HepG2 (cell line): Measurements from ENCODE around the gene KCTD13. TPM values are rescaled to one million over a fixed set of nuclear protein-coding genes. Genes with fewer than 3 reads are reported as not detected.

Source experiments
- CREBL2 ChIP-seq: sonication (generic); formaldehyde crosslinking; IDR thresholded peaks from 2 replicates; pipeline ENCODE4 v1.8.1; 2023; ENCODE audit warnings: missing genetic modification reagents, mild to moderate bottlenecking, borderline replicate concordance
- GATAD1 ChIP-seq: IDR thresholded peaks from 2 replicates; pipeline ENCODE4 v1.6.1; 2016; ENCODE audit warnings: missing genetic modification reagents, missing compliant biosample characterization
- KLF11 ChIP-seq: IDR thresholded peaks from 2 replicates; pipeline ENCODE4 v1.6.1; 2016; ENCODE audit warnings: missing compliant biosample characterization
- MTA3 ChIP-seq: sonication (generic); formaldehyde crosslinking; IDR thresholded peaks from 2 replicates; pipeline ENCODE4 v1.4.0; 2020; ENCODE audit warnings: missing genetic modification reagents
- REST ChIP-seq, 2 experiments: IDR thresholded peaks; 2 replicates each; pipeline ENCODE4 v1.6.1; 2011 to 2012; ENCODE audit warnings: low read length in 2 of 2, borderline replicate concordance in 1 of 2, low read depth in 1 of 2, mild to moderate bottlenecking in 1 of 2, moderate library complexity in 1 of 2
- TERF1 ChIP-seq: sonication (generic); formaldehyde crosslinking; IDR thresholded peaks from 2 replicates; pipeline ENCODE4 v1.8.0; 2022; ENCODE audit warnings: mild to moderate bottlenecking, missing genetic modification reagents, moderate library complexity
- ZFAT ChIP-seq: sonication (generic); formaldehyde crosslinking; conservative IDR thresholded peaks from 2 replicates; pipeline ENCODE4 v1.8.1; 2023; ENCODE audit warnings: missing genetic modification reagents, inconsistent platforms
- ZFP36L2 ChIP-seq: sonication (generic); formaldehyde crosslinking; IDR thresholded peaks from 2 replicates; pipeline ENCODE4 v1.4.0; 2020; ENCODE audit warnings: missing genetic modification reagents
- ZNF253 ChIP-seq: sonication (generic); formaldehyde crosslinking; IDR thresholded peaks from 2 replicates; pipeline ENCODE4 v1.8.0; 2022; ENCODE audit warnings: mild to moderate bottlenecking, missing genetic modification reagents, borderline replicate concordance
- ZNF431 ChIP-seq: sonication (generic); formaldehyde crosslinking; IDR thresholded peaks from 2 replicates; pipeline ENCODE4 v1.9.0; 2022; ENCODE audit warnings: missing genetic modification reagents, low read depth, mild to moderate bottlenecking, borderline replicate concordance
- ZNF841 ChIP-seq: sonication (generic); formaldehyde crosslinking; IDR thresholded peaks from 2 replicates; pipeline ENCODE4 v1.8.1; 2023; ENCODE audit warnings: missing genetic modification reagents, borderline replicate concordance
- ZNF878 ChIP-seq: sonication (generic); formaldehyde crosslinking; IDR thresholded peaks from 2 replicates; pipeline ENCODE4 v1.8.1; 2023; ENCODE audit warnings: mild to moderate bottlenecking, missing genetic modification reagents, moderate library complexity
- polyA plus RNA-seq, 8 experiments: library from polyadenylated mRNA; depleted of rRNA in 3 of 8; stranded (reverse) in 7 of 8; unstranded in 1 of 8; fragments of >200 nt; fragmentation: Illumina TruSeq in 4 of 8; extraction: Trizol in 4 of 8; gene quantifications; 2 replicates each; pipeline versions ENCODE4 v1.2.1 to v1.2.3, GENCODE V29; 2011 to 2016; ENCODE audit warnings: low read depth in 4 of 8, missing spikeins in 1 of 8, mixed read lengths in 1 of 8; ENCODE audit not compliant: insufficient read depth in 1 of 8
- total RNA-seq, 5 experiments: library from RNA; depleted of rRNA; stranded (reverse); fragments of >200 nt; fragmentation: Illumina TruSeq; extraction: Trizol; gene quantifications; 2 replicates each; pipeline ENCODE4 v1.2.3, GENCODE V29; 2016; ENCODE audit warnings: low read depth in 1 of 5
- TF ChIP-seq, protein P1 (sequence below): sonication (generic); formaldehyde crosslinking; IDR thresholded peaks from 2 replicates; pipeline ENCODE4 v1.8.0; 2022; ENCODE audit warnings: mild to moderate bottlenecking, missing genetic modification reagents, moderate library complexity
- TF ChIP-seq, protein P2 (sequence below): IDR thresholded peaks from 2 replicates; pipeline ENCODE4 v1.6.1; 2016; ENCODE audit warnings: low read depth, borderline replicate concordance
- TF ChIP-seq, protein P3 (sequence below): sonication (generic); formaldehyde crosslinking; IDR thresholded peaks from 2 replicates; pipeline ENCODE4 v1.4.0; 2020; ENCODE audit warnings: missing genetic modification reagents

Gene KCTD13
- total and polyA plus RNA-seq, 2 of the 13 experiments (the other 11 are each of a cell fraction or from before 2014, with no cell fraction given): 6.3 to 14.7 TPM

DNA sequence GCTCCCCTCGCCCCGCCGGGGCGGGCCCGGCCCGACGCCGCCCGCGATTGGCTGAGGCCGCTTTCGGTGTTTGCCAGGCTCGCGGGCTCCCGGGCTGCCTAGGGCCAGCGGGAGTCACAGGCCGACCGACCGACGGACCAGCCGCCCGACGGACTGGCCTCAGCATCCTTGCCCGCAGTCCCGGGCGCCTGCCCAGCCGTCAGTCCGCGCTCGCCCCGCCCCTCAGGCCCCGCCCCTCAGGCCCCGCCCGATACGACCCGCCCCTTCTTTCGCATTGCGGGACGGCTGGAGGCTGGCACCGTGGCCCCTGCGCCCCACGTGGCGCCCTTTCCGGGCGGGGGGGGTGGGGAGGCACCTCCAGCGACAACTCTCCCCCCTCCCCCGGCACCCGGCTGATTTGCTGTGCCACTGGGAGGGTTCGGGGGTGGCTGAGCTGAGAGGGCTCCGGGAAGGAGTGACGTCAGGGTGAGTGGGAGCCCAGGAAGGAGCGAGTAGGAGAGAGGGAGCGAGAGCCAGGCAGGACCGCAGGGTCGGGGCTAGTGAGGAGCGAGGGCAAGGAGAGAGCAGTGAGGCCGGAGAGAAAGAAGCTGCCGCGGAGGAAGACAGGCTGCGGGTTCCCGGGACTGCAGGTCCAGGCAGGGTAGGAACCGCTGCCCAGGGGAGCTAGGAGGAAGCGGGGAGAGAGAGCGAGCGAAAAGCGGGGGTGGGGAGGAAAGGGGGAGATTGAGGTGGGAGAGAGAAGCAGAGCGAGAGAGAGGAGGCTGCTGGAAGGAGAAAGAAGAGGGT lies 25.7 kb downstream of the KCTD13 start, which contains the start of gene ASPHD1 (continued):
- TF ChIP-seq ZNF841 (CRISPR knock-in tag): peak; percentile 95; the same call in 1 of the 2 replicates
- 0 out of 2 replicates have a peak, but pooled peaks have one; percentile 65 for TF ChIP-seq CREBL2 (CRISPR knock-in tag)
- peak; percentile 69; the same call in 1 of the 2 replicates for TF ChIP-seq ZNF878
- TF ChIP-seq GATAD1 (CRISPR knock-in tag): no peak; the same call in 1 of the 2 replicates
- TF ChIP-seq ZNF431 (CRISPR knock-in tag): 0 out of 2 replicates have a peak, but pooled peaks have one; percentile 89
- no peak for TF ChIP-seq TERF1 (CRISPR knock-in tag)
- TF ChIP-seq ZFAT: peak; percentile 93; the same call in 1 of the 2 replicates
- no peak for TF ChIP-seq ZNF253
- no peak; a peak in 2 of 4 replicates for TF ChIP-seq REST (IDR thresholded peaks at IDR 0.05; ENCODE audit: borderline replicate concordance in 1 of 2, low read depth in 1 of 2, low read length in 2 of 2)
- TF ChIP-seq, protein P1, sequence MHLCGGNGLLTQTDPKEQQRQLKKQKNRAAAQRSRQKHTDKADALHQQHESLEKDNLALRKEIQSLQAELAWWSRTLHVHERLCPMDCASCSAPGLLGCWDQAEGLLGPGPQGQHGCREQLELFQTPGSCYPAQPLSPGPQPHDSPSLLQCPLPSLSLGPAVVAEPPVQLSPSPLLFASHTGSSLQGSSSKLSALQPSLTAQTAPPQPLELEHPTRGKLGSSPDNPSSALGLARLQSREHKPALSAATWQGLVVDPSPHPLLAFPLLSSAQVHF (CRISPR knock-in tag): 0 out of 2 replicates have a peak, but pooled peaks have one; percentile 85
- TF ChIP-seq MTA3 (CRISPR knock-in tag): no peak
- TF ChIP-seq KLF11 (CRISPR knock-in tag): no peak
- TF ChIP-seq, protein P2, sequence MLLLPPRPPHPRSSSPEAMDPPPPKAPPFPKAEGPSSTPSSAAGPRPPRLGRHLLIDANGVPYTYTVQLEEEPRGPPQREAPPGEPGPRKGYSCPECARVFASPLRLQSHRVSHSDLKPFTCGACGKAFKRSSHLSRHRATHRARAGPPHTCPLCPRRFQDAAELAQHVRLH: no peak
- TF ChIP-seq, protein P3, sequence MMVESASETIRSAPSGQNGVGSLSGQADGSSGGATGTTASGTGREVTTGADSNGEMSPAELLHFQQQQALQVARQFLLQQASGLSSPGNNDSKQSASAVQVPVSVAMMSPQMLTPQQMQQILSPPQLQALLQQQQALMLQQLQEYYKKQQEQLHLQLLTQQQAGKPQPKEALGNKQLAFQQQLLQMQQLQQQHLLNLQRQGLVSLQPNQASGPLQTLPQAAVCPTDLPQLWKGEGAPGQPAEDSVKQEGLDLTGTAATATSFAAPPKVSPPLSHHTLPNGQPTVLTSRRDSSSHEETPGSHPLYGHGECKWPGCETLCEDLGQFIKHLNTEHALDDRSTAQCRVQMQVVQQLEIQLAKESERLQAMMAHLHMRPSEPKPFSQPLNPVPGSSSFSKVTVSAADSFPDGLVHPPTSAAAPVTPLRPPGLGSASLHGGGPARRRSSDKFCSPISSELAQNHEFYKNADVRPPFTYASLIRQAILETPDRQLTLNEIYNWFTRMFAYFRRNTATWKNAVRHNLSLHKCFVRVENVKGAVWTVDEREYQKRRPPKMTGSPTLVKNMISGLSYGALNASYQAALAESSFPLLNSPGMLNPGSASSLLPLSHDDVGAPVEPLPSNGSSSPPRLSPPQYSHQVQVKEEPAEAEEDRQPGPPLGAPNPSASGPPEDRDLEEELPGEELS: no peak
- no peak for TF ChIP-seq ZFP36L2 (CRISPR knock-in tag)
